Omental fat pad (tissue), 4 donors: ENCODE data around the gene PRICKLE2. TPM values are rescaled to one million over a fixed set of nuclear protein-coding genes. Genes with fewer than 3 reads are reported as not detected.

ENCODE experiments used
- ATAC-seq: fragments of 150-250 bp; one replicate; pipeline ENCODE4 v1.9.1; 2016; ENCODE audit warnings: mild to moderate bottlenecking, moderate library complexity; ENCODE audit not compliant: low FRiP score
- DNase-seq: peaks from one replicate; pipeline ENCODE4 v3.0.0-alpha.2; 2019; ENCODE audit warnings: low spot score
- CTCF ChIP-seq, 3 donors: fragments of 450-650 bp; IDR thresholded peaks; one replicate each; pipeline ENCODE4 v1.5.1; 2016 to 2017; ENCODE audit warnings: antibody characterized with exemption in 3 of 3, mild to moderate bottlenecking in 3 of 3, moderate library complexity in 2 of 3
- total RNA-seq, 4 donors: library from RNA; depleted of rRNA; stranded (reverse); fragments of >200 nt; gene quantifications; one replicate each; pipeline ENCODE4 v1.1.0, GENCODE V29; 2016

The PRICKLE2 gene
- total RNA-seq, 4 donors from 2014 or later = 56.1 to 88.4 (median 81.3) TPM

- ATAC-seq (no peak), DNase-seq (no peak)
- no peak for TF ChIP-seq CTCF (IDR thresholded peaks at IDR 0.05)
These were observed 73.9 kb downstream of the PRICKLE2 start for GRCh38 chr3:64151342-64151871.

GRCh38 chr3:64150623-64151207 is 74.6 kb downstream of the PRICKLE2 start:
- no peak for TF ChIP-seq CTCF (IDR thresholded peaks at IDR 0.05)

GRCh38 chr3:64149886-64150285 is 75.4 kb downstream of the PRICKLE2 start:
- ATAC-seq (no peak), DNase-seq (no peak)
- no peak for TF ChIP-seq CTCF (IDR thresholded peaks at IDR 0.05)

More at GRCh38 chr3:64150623-64151207, 74.6 kb downstream of the PRICKLE2 start:
- DNase-seq = no peak
- no peak for ATAC-seq

- DNase-seq (no peak), ATAC-seq (no peak)
- TF ChIP-seq CTCF (IDR thresholded peaks at IDR 0.05) = no peak
These were observed 76.2 kb downstream of the PRICKLE2 start for GRCh38 chr3:64148955-64149653.

- DNase-seq (no peak), ATAC-seq (no peak)
- no peak for TF ChIP-seq CTCF (IDR thresholded peaks at IDR 0.05)
These were observed 78.1 kb downstream of the PRICKLE2 start for GRCh38 chr3:64147211-64147610.

GRCh38 chr3:64145438-64145837 is 79.8 kb downstream of the PRICKLE2 start:
- DNase-seq (no peak), ATAC-seq (no peak)
- TF ChIP-seq CTCF (IDR thresholded peaks at IDR 0.05) = no peak
